Gastrocnemius medialis (tissue), 4 donors: ENCODE results near the gene CABP5.

Experiments used
- CTCF ChIP-seq, 5 experiments: fragments of 450-650 bp in 3 of 5; fragments of 200-600 bp in 2 of 5; sonication (generic) in 2 of 5; IDR thresholded peaks in 4 of 5; conservative IDR thresholded peaks in 1 of 5; 1 replicate in 4 of 5; 2 replicates in 1 of 5; pipeline ENCODE4 v1.5.1; 2016 to 2019; ENCODE audit warnings: antibody characterized with exemption in 5 of 5, mild to moderate bottlenecking in 3 of 5, moderate library complexity in 3 of 5
- POLR2A ChIP-seq, 2 donors: fragments of 450-650 bp; IDR thresholded peaks; one replicate each; pipeline ENCODE4 v1.6.1; 2017; ENCODE audit warnings: antibody characterized with exemption in 2 of 2, mild to moderate bottlenecking in 2 of 2, moderate library complexity in 2 of 2

- no peak for TF ChIP-seq CTCF (IDR thresholded peaks at IDR 0.05 in 4 of 5, conservative IDR thresholded peaks at IDR 0.05 in 1 of 5)
- TF ChIP-seq POLR2A (IDR thresholded peaks at IDR 0.05), result no peak
Observed at GRCh38 chr19:48081106-48081505, 37.2 kb upstream of the CABP5 start.
